Lower leg skin (tissue), 4 donors: Measurements from ENCODE around the gene NSG2. TPM values are rescaled to one million over a fixed set of nuclear protein-coding genes. Genes with fewer than 3 reads are reported as not detected.
"Not testable (repeated sequence)": the region's sequence is repeated elsewhere in the genome, so short reads cannot be mapped to it uniquely, and the experiment has no call there.

Source experiments
- DNase-seq, 2 donors: peaks; one replicate each; pipeline ENCODE4 v3.0.0-alpha.2; 2019; ENCODE audit warnings: low spot score in 2 of 2
- H3K4me3 ChIP-seq: fragments of 200-600 bp; sonication (generic); 2 replicates; pipeline ENCODE4 v1.5.1; 2017; ENCODE audit warnings: mild to moderate bottlenecking, low read depth; ENCODE audit not compliant: poor library complexity, severe bottlenecking
- CTCF ChIP-seq, 3 donors: fragments of 450-650 bp; IDR thresholded peaks; one replicate each; pipeline ENCODE4 v1.5.1; 2016; ENCODE audit warnings: antibody characterized with exemption in 3 of 3, mild to moderate bottlenecking in 3 of 3, moderate library complexity in 2 of 3
- POLR2A ChIP-seq, 2 donors: fragments of 450-650 bp; IDR thresholded peaks; one replicate each; pipeline ENCODE4 v1.6.1; 2016 to 2017; ENCODE audit warnings: antibody characterized with exemption in 2 of 2, mild to moderate bottlenecking in 1 of 2, moderate library complexity in 1 of 2
- WGBS, 2 donors: methylation state at CpG; one replicate each; pipeline ENCODE4 v1.1.5; 2018; 5-methylcytosine and 5-hydroxymethylcytosine counted together
- intact Hi-C: fragments of 100-400 bp; cut with DNase I; formaldehyde crosslinking; loops from one replicate; pipeline ENCODE4 v1.15.0; 2023; ENCODE audit warnings: low total_unique reads
- total RNA-seq, 4 donors: library from RNA; depleted of rRNA; stranded (reverse); fragments of >200 nt; gene quantifications; one replicate each; pipeline ENCODE4 v1.1.0, GENCODE V29; 2016

The NSG2 gene
- total RNA-seq, 4 donors from 2014 or later = not detected

GRCh38 chr5:174097486-174098185 is 52.1 kb downstream of the NSG2 start:
- intact Hi-C loops = no loop called here
- TF ChIP-seq CTCF (IDR thresholded peaks at IDR 0.05) = no peak
- no peak for TF ChIP-seq POLR2A (IDR thresholded peaks at IDR 0.05)
- DNase-seq = no peak
- 30 to 31% methylated on average over 4 of the region's 4 CpGs for WGBS, 2 donors
- no peak overlapping the region for H3K4me3 ChIP-seq

GRCh38 chr5:174098694-174099093 is 53.2 kb downstream of the NSG2 start:
- no peak for TF ChIP-seq CTCF (IDR thresholded peaks at IDR 0.05)
- no peak overlapping the region for H3K4me3 ChIP-seq
- DNase-seq = peak in 1 of 2 donors; percentile 17
- intact Hi-C loops = no loop called here
- 90% methylated on average over 15 of the region's 15 CpGs for WGBS, 2 donors

GRCh38 chr5:174100490-174100889 is 55.0 kb downstream of the NSG2 start:
- 39 to 48% methylated on average over 4 to 5 of the region's 5 CpGs for WGBS, 2 donors
- intact Hi-C loops = no loop called here
- no peak for TF ChIP-seq POLR2A (IDR thresholded peaks at IDR 0.05)
- no peak for TF ChIP-seq CTCF (IDR thresholded peaks at IDR 0.05)
- H3K4me3 ChIP-seq = no peak overlapping the region
- DNase-seq = no peak

GRCh38 chr5:174101195-174101730 is 55.8 kb downstream of the NSG2 start:
- no peak overlapping the region for H3K4me3 ChIP-seq
- intact Hi-C loops = no loop called here
- TF ChIP-seq POLR2A (IDR thresholded peaks at IDR 0.05) = no peak
- TF ChIP-seq CTCF (IDR thresholded peaks at IDR 0.05) = no peak
- peak in 1 of 2 donors; percentile 61 for DNase-seq
- WGBS, 2 donors = 70 to 72% methylated on average over 6 of the region's 6 CpGs

- intact Hi-C loops, DNase-seq: not testable (repeated sequence)
- 88 to 96% methylated on average over 2 of the region's 2 CpGs for WGBS, 2 donors
Measured at GRCh38 chr5:174102574-174102973, 57.1 kb downstream of the NSG2 start.

GRCh38 chr5:174106997-174107655 is 61.6 kb downstream of the NSG2 start:
- intact Hi-C loops = no loop called here
- no peak for TF ChIP-seq POLR2A (IDR thresholded peaks at IDR 0.05)
- TF ChIP-seq CTCF (IDR thresholded peaks at IDR 0.05) = no peak
- 59 to 74% methylated on average over 16 to 17 of the region's 17 CpGs for WGBS, 2 donors
- H3K4me3 ChIP-seq = no peak overlapping the region
- peak in 1 of 2 donors; percentile 70 for DNase-seq

More at GRCh38 chr5:174102574-174102973, 57.1 kb downstream of the NSG2 start:
- H3K4me3 ChIP-seq = not testable (repeated sequence)
